ENCODE results near the gene PALLD.

Gene PALLD

GRCh38 chr4:168569066-168569930 is 72.4 kb downstream of the PALLD start:
- FAIRE-seq: no peak
- TF ChIP-seq CTCF (IDR thresholded peaks at IDR 0.05; ENCODE audit: insufficient read depth, missing control alignments): no peak
- DNase-seq (ENCODE audit: insufficient read length, low spot score): no peak

GRCh38 chr4:168569931-168570276 is 73.1 kb downstream of the PALLD start:
- no peak for TF ChIP-seq CTCF (IDR thresholded peaks at IDR 0.05; ENCODE audit: insufficient read depth, missing control alignments)
- no peak for FAIRE-seq
- no peak for DNase-seq (ENCODE audit: insufficient read length, low spot score)

GRCh38 chr4:168570466-168570865 is 73.6 kb downstream of the PALLD start:
- TF ChIP-seq CTCF (IDR thresholded peaks at IDR 0.05; ENCODE audit: insufficient read depth, missing control alignments): no peak

GRCh38 chr4:168572002-168572401 is 75.2 kb downstream of the PALLD start:
- FAIRE-seq (no peak), DNase-seq (ENCODE audit: insufficient read length, low spot score) (no peak)
- no peak for TF ChIP-seq CTCF (IDR thresholded peaks at IDR 0.05; ENCODE audit: insufficient read depth, missing control alignments)

More at GRCh38 chr4:168570466-168570865, 73.6 kb downstream of the PALLD start:
- FAIRE-seq: no peak
- no peak for DNase-seq (ENCODE audit: insufficient read length, low spot score)

GRCh38 chr4:168573870-168574269 is 77.0 kb downstream of the PALLD start:
- FAIRE-seq (no peak), DNase-seq (ENCODE audit: insufficient read length, low spot score) (no peak)
- TF ChIP-seq CTCF (IDR thresholded peaks at IDR 0.05; ENCODE audit: insufficient read depth, missing control alignments): no peak

- no peak for DNase-seq (ENCODE audit: insufficient read length, low spot score)
- peak; percentile 99 for FAIRE-seq
- TF ChIP-seq CTCF (IDR thresholded peaks at IDR 0.05; ENCODE audit: insufficient read depth, missing control alignments): no peak
Observed at GRCh38 chr4:168574581-168575295, 77.9 kb downstream of the PALLD start.

GRCh38 chr4:168575473-168575872 is 78.6 kb downstream of the PALLD start:
- DNase-seq (ENCODE audit: insufficient read length, low spot score) (no peak), FAIRE-seq (no peak)
- TF ChIP-seq CTCF (IDR thresholded peaks at IDR 0.05; ENCODE audit: insufficient read depth, missing control alignments): no peak

Measured in D721Med (cell line).